Measurements from ENCODE around the gene DQX1.

Gene DQX1

GRCh38 chr2:74556831-74557370 lies 30.9 kb upstream of the DQX1 start:
- no peaks in the 10 kb centered on the region for H3K9me3 ChIP-seq (ENCODE audit: control insufficient read depth, insufficient read depth, low read depth, low read length)
- no peak overlapping the region for H3K4me3 ChIP-seq (ENCODE audit: low read depth, low read length)
- no peak for TF ChIP-seq ZNF561 (tag by site-specific recombination; IDR thresholded peaks at IDR 0.05; ENCODE audit: borderline replicate concordance)
- H3K27ac ChIP-seq (ENCODE audit: extremely low read depth, low read depth, low read length) = no peak overlapping the region
- POLR2A ChIA-PET = no interaction called here
- CTCF ChIA-PET = interaction anchor here (0.6 to 2.3 kb wide), 2 partner anchors 10 to 31 kb away, joined by 5 to 13 read pairs; no protein-coding TSS in a partner anchor
- H3K4me1 ChIP-seq (ENCODE audit: control insufficient read depth, insufficient read depth, low read length) = no peaks in the 10 kb centered on the region; the same call in 1 of the 2 replicates
- peaks cover 0 to 3% of the 10 kb centered on the region in 2 experiments; a peak in 1 of 3 replicates for H3K36me3 ChIP-seq (ENCODE audit: control insufficient read depth in 2 of 2, insufficient read depth in 1 of 2, low read length in 2 of 2)

GRCh38 chr2:74556159-74556558 lies 30.1 kb upstream of the DQX1 start:
- Histone ChIP-seq H3K9me3 (ENCODE audit: control insufficient read depth, insufficient read depth, low read depth, low read length) (no peaks in the 10 kb centered on the region), H3K4me3 (ENCODE audit: low read depth, low read length) (no peak overlapping the region), H3K4me1 (ENCODE audit: control insufficient read depth, insufficient read depth, low read length) (no peaks in the 10 kb centered on the region; the same call in 1 of the 2 replicates), H3K27ac (ENCODE audit: extremely low read depth, low read depth, low read length) (no peak overlapping the region), H3K36me3 (ENCODE audit: control insufficient read depth in 2 of 2, insufficient read depth in 1 of 2, low read length in 2 of 2) (peaks cover 0 to 7% of the 10 kb centered on the region in 2 experiments; a peak in 1 of 3 replicates)
- ChIA-PET CTCF (no interaction called here), POLR2A (no interaction called here)
- TF ChIP-seq SP3 (tag by site-specific recombination; IDR thresholded peaks at IDR 0.05) (no peak), ZNF19 (tag by site-specific recombination; IDR thresholded peaks at IDR 0.05; ENCODE audit: low read depth) (no peak), GLI4 (tag by site-specific recombination; IDR thresholded peaks at IDR 0.05) (no peak), ZNF214 (tag by site-specific recombination; IDR thresholded peaks at IDR 0.05; ENCODE audit: borderline replicate concordance) (no peak), ZNF335 (tag by site-specific recombination; conservative IDR thresholded peaks at IDR 0.05) (no peak), ZNF169 (tag by site-specific recombination; IDR thresholded peaks at IDR 0.05) (no peak), KLF7 (tag by site-specific recombination; IDR thresholded peaks at IDR 0.05; ENCODE audit: borderline replicate concordance) (no peak), ZBTB44 (tag by site-specific recombination; IDR thresholded peaks at IDR 0.05) (no peak)

- TF ChIP-seq ZNF792 (tag by site-specific recombination; IDR thresholded peaks at IDR 0.05) (no peak), ZNF530 (tag by site-specific recombination; IDR thresholded peaks at IDR 0.05; ENCODE audit: low read depth) (no peak), ZNF211 (tag by site-specific recombination; IDR thresholded peaks at IDR 0.05; ENCODE audit: low read depth) (no peak), ZNF169 (tag by site-specific recombination; IDR thresholded peaks at IDR 0.05) (no peak), ZNF23 (tag by site-specific recombination; IDR thresholded peaks at IDR 0.05; ENCODE audit: borderline replicate concordance) (no peak), ZNF138 (tag by site-specific recombination; IDR thresholded peaks at IDR 0.05; ENCODE audit: borderline replicate concordance) (no peak), ZBTB6 (tag by site-specific recombination; IDR thresholded peaks at IDR 0.05) (no peak), ZNF548 (tag by site-specific recombination; IDR thresholded peaks at IDR 0.05) (no peak), ZNF768 (tag by site-specific recombination; IDR thresholded peaks at IDR 0.05) (no peak), ZNF76 (tag by site-specific recombination; IDR thresholded peaks at IDR 0.05; ENCODE audit: borderline replicate concordance, low read depth) (no peak), GLI4 (tag by site-specific recombination; IDR thresholded peaks at IDR 0.05) (no peak), INSM2 (tag by site-specific recombination; IDR thresholded peaks at IDR 0.05) (no peak), MEIS1 (CRISPR knock-in tag; IDR thresholded peaks at IDR 0.05; ENCODE audit: borderline replicate concordance) (no peak), SETDB1 (IDR thresholded peaks at IDR 0.05; ENCODE audit: insufficient read length, low read length) (no peak), ZNF701 (tag by site-specific recombination; IDR thresholded peaks at IDR 0.05) (no peak), ZSCAN30 (tag by site-specific recombination; IDR thresholded peaks at IDR 0.05) (no peak), SCRT2 (tag by site-specific recombination; IDR thresholded peaks at IDR 0.05) (no peak), ZNF121 (tag by site-specific recombination; IDR thresholded peaks at IDR 0.05) (no peak), ZSCAN5A (tag by site-specific recombination; IDR thresholded peaks at IDR 0.05) (no peak), ZNF521 (tag by site-specific recombination; IDR thresholded peaks at IDR 0.05) (no peak)
- no peak overlapping the region; the same call in 1 of the 2 replicates for H3K4me3 ChIP-seq (ENCODE audit: low read depth, low read length)
- CTCF ChIA-PET = no interaction called here
- H3K36me3 ChIP-seq (ENCODE audit: control insufficient read depth in 2 of 2, insufficient read depth in 1 of 2, low read length in 2 of 2) = peaks cover 0 to 7% of the 10 kb centered on the region in 2 experiments; a peak in 1 of 3 replicates
- H3K27ac ChIP-seq (ENCODE audit: extremely low read depth, low read depth, low read length) = no peak overlapping the region
- POLR2A ChIA-PET = no interaction called here
- no peaks in the 10 kb centered on the region for H3K9me3 ChIP-seq (ENCODE audit: control insufficient read depth, insufficient read depth, low read depth, low read length)
- H3K4me1 ChIP-seq (ENCODE audit: control insufficient read depth, insufficient read depth, low read length) = no peaks in the 10 kb centered on the region; the same call in 1 of the 2 replicates
These were observed 29.6 kb upstream of the DQX1 start for GRCh38 chr2:74555610-74556103.
